ENCODE results near the gene CSNK1G2.

The CSNK1G2 gene

GRCh38 chr19:2018752-2019151, 77.8 kb downstream of the CSNK1G2 start:
- no peak for DNase-seq (ENCODE audit: low read depth in 2 of 2)

- DNase-seq (ENCODE audit: low read depth in 2 of 2), result no peak
Observed at GRCh38 chr19:2021453-2022140, 80.6 kb downstream of the CSNK1G2 start.

- DNase-seq (ENCODE audit: low read depth in 2 of 2), result no peak
Observed at GRCh38 chr19:2022289-2022688, 81.3 kb downstream of the CSNK1G2 start.

- DNase-seq (ENCODE audit: low read depth in 2 of 2), result no peak
Observed at GRCh38 chr19:2026770-2027169, 85.8 kb downstream of the CSNK1G2 start.

GRCh38 chr19:2027361-2027760, 86.4 kb downstream of the CSNK1G2 start:
- no peak for DNase-seq (ENCODE audit: low read depth in 2 of 2)

Measured in stimulated activated CD8-positive, alpha-beta memory T cell treated with anti-CD3 and anti-CD28 coated beads, Interleukin-2, amount 100 ng/mL, for 1 hour (primary cell).